ENCODE results near the gene RNF10. TPM values are rescaled to one million over a fixed set of nuclear protein-coding genes. Genes with fewer than 3 reads are reported as not detected.

Gene RNF10
- polyA plus RNA-seq, 1 experiment = 98.8 TPM

- Histone ChIP-seq H3K27me3 (ENCODE audit: control insufficient read depth, insufficient read depth, low read length) (no peaks in the 10 kb centered on the region), H3K4me3 (ENCODE audit: low read depth, low read length) (no peak overlapping the region), H3K36me3 (ENCODE audit: control insufficient read depth, insufficient read depth, low read length) (peaks cover 35% of the 10 kb centered on the region)
- ChIA-PET POLR2A (no interaction called here), CTCF (no interaction called here)
- no peak for TF ChIP-seq CTCF (IDR thresholded peaks at IDR 0.05; ENCODE audit: insufficient read depth, low read depth, low read length)
- no peak for DNase-seq (ENCODE audit: low read depth)
Measured at GRCh38 chr12:120562906-120563305, 28.8 kb downstream of the RNF10 start.

GRCh38 chr12:120563495-120563894 is 29.3 kb downstream of the RNF10 start:
- CTCF ChIA-PET = no interaction called here
- POLR2A ChIA-PET = no interaction called here
- Histone ChIP-seq H3K36me3 (ENCODE audit: control insufficient read depth, insufficient read depth, low read length) (peaks cover 35% of the 10 kb centered on the region), H3K27me3 (ENCODE audit: control insufficient read depth, insufficient read depth, low read length) (no peaks in the 10 kb centered on the region), H3K4me3 (ENCODE audit: low read depth, low read length) (no peak overlapping the region)
- DNase-seq (ENCODE audit: low read depth) = no peak
- TF ChIP-seq CTCF (IDR thresholded peaks at IDR 0.05; ENCODE audit: insufficient read depth, low read depth, low read length) = no peak

GRCh38 chr12:120571299-120571698 is 37.1 kb downstream of the RNF10 start:
- DNase-seq (ENCODE audit: low read depth) = no peak
- POLR2A ChIA-PET = interaction anchor here (0.6 kb wide), 1 partner anchor 9 kb away, joined by 3 read pairs; no protein-coding TSS in a partner anchor
- CTCF ChIA-PET = interaction anchor here (0.6 to 1.9 kb wide), 4 partner anchors 13 to 204 kb away, joined by 3 to 8 read pairs (median 3); no protein-coding TSS in a partner anchor

GRCh38 chr12:120573560-120573959 is 39.4 kb downstream of the RNF10 start:
- Histone ChIP-seq H3K4me3 (ENCODE audit: low read depth, low read length) (no peak overlapping the region), H3K27me3 (ENCODE audit: control insufficient read depth, insufficient read depth, low read length) (no peaks in the 10 kb centered on the region), H3K36me3 (ENCODE audit: control insufficient read depth, insufficient read depth, low read length) (peaks cover 27% of the 10 kb centered on the region)
- ChIA-PET POLR2A (no interaction called here), CTCF (no interaction called here)
- TF ChIP-seq CTCF (IDR thresholded peaks at IDR 0.05; ENCODE audit: insufficient read depth, low read depth, low read length) = no peak
- no peak for DNase-seq (ENCODE audit: low read depth)

More at GRCh38 chr12:120571299-120571698, 37.1 kb downstream of the RNF10 start:
- Histone ChIP-seq H3K27me3 (ENCODE audit: control insufficient read depth, insufficient read depth, low read length) (no peaks in the 10 kb centered on the region), H3K36me3 (ENCODE audit: control insufficient read depth, insufficient read depth, low read length) (peaks cover 26% of the 10 kb centered on the region), H3K4me3 (ENCODE audit: low read depth, low read length) (no peak overlapping the region)
- TF ChIP-seq CTCF (IDR thresholded peaks at IDR 0.05; ENCODE audit: insufficient read depth, low read depth, low read length) = no peak

- ChIA-PET POLR2A (no interaction called here), CTCF (interaction anchor here (0.9 kb wide), 1 partner anchor 14 kb away, joined by 3 read pairs; no protein-coding TSS in a partner anchor)
- DNase-seq (ENCODE audit: low read depth) = no peak
Measured at GRCh38 chr12:120574106-120574505, 40.0 kb downstream of the RNF10 start.

More at GRCh38 chr12:120574106-120574505, 40.0 kb downstream of the RNF10 start:
- TF ChIP-seq CTCF (IDR thresholded peaks at IDR 0.05; ENCODE audit: insufficient read depth, low read depth, low read length) = no peak
- Histone ChIP-seq H3K27me3 (ENCODE audit: control insufficient read depth, insufficient read depth, low read length) (no peaks in the 10 kb centered on the region), H3K36me3 (ENCODE audit: control insufficient read depth, insufficient read depth, low read length) (peaks cover 25% of the 10 kb centered on the region), H3K4me3 (ENCODE audit: low read depth, low read length) (no peak overlapping the region)
